HG02623 (cell line): ENCODE data around the gene CDH4.

ENCODE experiments used
- ATAC-seq: cut with Tn5 transposase; IDR thresholded peaks from one replicate; pipeline ENCODE4 v1.9.1; 2021; ENCODE audit warnings: moderate library complexity; ENCODE audit not compliant: unreplicated experiment

The CDH4 gene

GRCh38 chr20:61594198-61594597 is 342.1 kb downstream of the CDH4 start:
- no peak for ATAC-seq

- ATAC-seq, result no peak
Observed at GRCh38 chr20:61595216-61595615, 343.2 kb downstream of the CDH4 start.

GRCh38 chr20:61596687-61597330 is 344.7 kb downstream of the CDH4 start:
- ATAC-seq, result no peak

GRCh38 chr20:61597996-61598395 is 345.9 kb downstream of the CDH4 start:
- no peak for ATAC-seq

- ATAC-seq, result no peak
Observed at GRCh38 chr20:61598586-61598985, 346.5 kb downstream of the CDH4 start.

GRCh38 chr20:61599061-61599531 is 347.0 kb downstream of the CDH4 start:
- ATAC-seq, result no peak

- ATAC-seq, result no peak
Observed at GRCh38 chr20:61599541-61599992, 347.5 kb downstream of the CDH4 start.

- ATAC-seq, result no peak
Observed at GRCh38 chr20:61600016-61600415, 348.0 kb downstream of the CDH4 start.

- no peak for ATAC-seq
Observed at GRCh38 chr20:61601361-61601760, 349.3 kb downstream of the CDH4 start.

- ATAC-seq, result no peak
Observed at GRCh38 chr20:61601853-61602252, 349.8 kb downstream of the CDH4 start.

GRCh38 chr20:61603715-61604114 is 351.7 kb downstream of the CDH4 start:
- ATAC-seq, result no peak

GRCh38 chr20:61604549-61604948 is 352.5 kb downstream of the CDH4 start:
- ATAC-seq, result no peak

- no peak for ATAC-seq
Observed at GRCh38 chr20:61605283-61605682, 353.2 kb downstream of the CDH4 start.

- ATAC-seq, result no peak
Observed at GRCh38 chr20:61605862-61606557, 353.9 kb downstream of the CDH4 start.

- no peak for ATAC-seq
Observed at GRCh38 chr20:61608275-61609085, 356.4 kb downstream of the CDH4 start.

- no peak for ATAC-seq
Observed at GRCh38 chr20:61609461-61609860, 357.4 kb downstream of the CDH4 start.

GRCh38 chr20:61611401-61612180 is 359.5 kb downstream of the CDH4 start:
- no peak for ATAC-seq

- no peak for ATAC-seq
Observed at GRCh38 chr20:61613917-61614705, 362.1 kb downstream of the CDH4 start.

GRCh38 chr20:61614706-61615100 is 362.6 kb downstream of the CDH4 start:
- no peak for ATAC-seq

GRCh38 chr20:61615806-61616205 is 363.7 kb downstream of the CDH4 start:
- no peak for ATAC-seq
